Neural progenitor cell (in vitro differentiated cells): ENCODE results near the gene UBE2D2. TPM values are rescaled to one million over a fixed set of nuclear protein-coding genes. Genes with fewer than 3 reads are reported as not detected.

Experiments
- DNase-seq: peaks from one replicate; pipeline ENCODE4 v3.0.0-alpha.2; 2016; ENCODE audit warnings: low spot score
- H2AFZ ChIP-seq: fragments of 200-600 bp; sonication (generic); replicated peaks from 2 replicates; pipeline ENCODE4 v1.6.1; 2016; ENCODE audit warnings: antibody characterized with exemption
- H3F3A ChIP-seq: fragments of 200-600 bp; sonication (generic); 2 replicates; pipeline ENCODE4 v1.6.1; 2016; ENCODE audit warnings: antibody characterized with exemption, low read depth
- H3K27ac ChIP-seq: fragments of 200-600 bp; sonication (generic); 2 replicates; pipeline ENCODE4 v1.5.1; 2016; ENCODE audit warnings: mild to moderate bottlenecking
- H3K27me3 ChIP-seq: fragments of 200-600 bp; sonication (generic); 2 replicates; pipeline ENCODE4 v1.6.1; 2016; ENCODE audit warnings: mild to moderate bottlenecking, moderate library complexity
- H3K36me3 ChIP-seq: fragments of 200-600 bp; sonication (generic); 2 replicates; pipeline ENCODE4 v1.5.1; 2016
- H3K4me1 ChIP-seq: fragments of 200-600 bp; sonication (generic); 2 replicates; pipeline ENCODE4 v1.6.1; 2016; ENCODE audit warnings: mixed run types
- H3K4me2 ChIP-seq: fragments of 200-600 bp; sonication (generic); 2 replicates; pipeline ENCODE4 v1.6.1; 2016
- H3K4me3 ChIP-seq: fragments of 200-600 bp; sonication (generic); 2 replicates; pipeline ENCODE4 v1.5.1; 2016
- H3K79me2 ChIP-seq: fragments of 200-600 bp; sonication (generic); 2 replicates; pipeline ENCODE4 v1.6.1; 2016; ENCODE audit warnings: low read depth
- H3K9ac ChIP-seq: fragments of 200-600 bp; sonication (generic); 2 replicates; pipeline ENCODE4 v1.6.1; 2016
- H3K9me3 ChIP-seq: fragments of 200-600 bp; sonication (generic); 2 replicates; pipeline ENCODE4 v1.5.1; 2016; ENCODE audit warnings: low read depth
- H4K20me1 ChIP-seq: fragments of 200-600 bp; sonication (generic); 2 replicates; pipeline ENCODE4 v1.6.1; 2016; ENCODE audit warnings: low read depth
- H3K27ac Mint-ChIP-seq: 3 replicates; pipeline ENCODE4 v1.8.0; 2021; ENCODE audit warnings: mixed read lengths
- H3K27me3 Mint-ChIP-seq: 2 replicates; pipeline ENCODE4 v1.8.0; 2022; ENCODE audit warnings: low read depth, mild to moderate bottlenecking, inconsistent platforms, moderate library complexity, mixed read lengths; ENCODE audit not compliant: insufficient read depth
- H3K36me3 Mint-ChIP-seq: 3 replicates; pipeline ENCODE4 v1.8.0; 2021; ENCODE audit warnings: mixed read lengths
- H3K4me1 Mint-ChIP-seq: 3 replicates; pipeline ENCODE4 v1.8.0; 2021; ENCODE audit warnings: mixed read lengths
- H3K4me3 Mint-ChIP-seq: 3 replicates; pipeline ENCODE4 v1.8.0; 2021; ENCODE audit warnings: mild to moderate bottlenecking, moderate library complexity, mixed read lengths
- H3K9me3 Mint-ChIP-seq: 3 replicates; pipeline ENCODE4 v1.8.0; 2020; ENCODE audit warnings: mixed read lengths
- CTCF ChIP-seq: fragments of 200-600 bp; sonication (generic); IDR thresholded peaks from 2 replicates; pipeline ENCODE4 v1.5.1; 2017; ENCODE audit warnings: antibody characterized with exemption, mild to moderate bottlenecking
- EZH2 ChIP-seq: fragments of 200-600 bp; sonication (generic); IDR thresholded peaks from 2 replicates; pipeline ENCODE4 v1.6.1; 2017; ENCODE audit warnings: antibody characterized with exemption, mild to moderate bottlenecking, moderate library complexity
- EZH2phosphoT487 ChIP-seq: fragments of 200-600 bp; sonication (generic); IDR thresholded peaks from 2 replicates; pipeline ENCODE4 v1.6.1; 2017; ENCODE audit warnings: antibody characterized with exemption
- total RNA-seq: library from RNA; depleted of rRNA; stranded (reverse); fragments of >200 nt; gene quantifications from 2 replicates; pipeline ENCODE4 v1.2.3, GENCODE V29; 2015; ENCODE audit warnings: low replicate concordance

UBE2D2 gene
- total RNA-seq, 1 donor from 2014 or later: 141 TPM

GRCh38 chr5:139644646-139645429, 83.7 kb downstream of the UBE2D2 start:
- peaks cover 42% of the 10 kb centered on the region for H3K27me3 ChIP-seq
- no peak overlapping the region for H2AFZ ChIP-seq
- H3K4me3 Mint-ChIP-seq: peak overlapping the region; percentile 9
- no peak overlapping the region for H3K9ac ChIP-seq
- H3K36me3 ChIP-seq: no peaks in the 10 kb centered on the region
- peaks cover 55% of the 10 kb centered on the region for H3K4me1 Mint-ChIP-seq
- H3K27ac Mint-ChIP-seq: peak overlapping the region; percentile 35
- H3K9me3 Mint-ChIP-seq: no peaks in the 10 kb centered on the region
- no peak overlapping the region for H3K4me3 ChIP-seq
- H3F3A ChIP-seq: peaks cover 27% of the 10 kb centered on the region
- DNase-seq: no peak
- peaks cover 47% of the 10 kb centered on the region for H4K20me1 ChIP-seq
- TF ChIP-seq EZH2 (no peak), CTCF (no peak)
- peaks cover 5% of the 10 kb centered on the region for H3K36me3 Mint-ChIP-seq
- no peak overlapping the region for H3K4me2 ChIP-seq
- peaks cover 25% of the 10 kb centered on the region for H3K27me3 Mint-ChIP-seq
- H3K79me2 ChIP-seq: peaks cover 8% of the 10 kb centered on the region
- H3K27ac ChIP-seq: no peak overlapping the region
- no peaks in the 10 kb centered on the region for H3K9me3 ChIP-seq
- peaks cover 41% of the 10 kb centered on the region for H3K4me1 ChIP-seq

- H3K27me3 ChIP-seq: peaks cover 42% of the 10 kb centered on the region
- TF ChIP-seq EZH2phosphoT487: no peak
- TF ChIP-seq EZH2: no peak
- no peak for TF ChIP-seq CTCF
- no peak overlapping the region for H3K27ac ChIP-seq
- Mint-ChIP-seq H3K27me3 (peaks cover 24% of the 10 kb centered on the region), H3K9me3 (no peaks in the 10 kb centered on the region), H3K4me1 (peaks cover 51% of the 10 kb centered on the region), H3K27ac (no peak overlapping the region), H3K36me3 (peaks cover 5% of the 10 kb centered on the region), H3K4me3 (no peak overlapping the region)
- peaks cover 37% of the 10 kb centered on the region for H3K4me1 ChIP-seq
- no peak for DNase-seq
- no peaks in the 10 kb centered on the region for H3K9me3 ChIP-seq
- H2AFZ ChIP-seq: no peak overlapping the region
- H4K20me1 ChIP-seq: peaks cover 41% of the 10 kb centered on the region
- peaks cover 14% of the 10 kb centered on the region for H3K79me2 ChIP-seq
- H3F3A ChIP-seq: peaks cover 34% of the 10 kb centered on the region
- H3K36me3 ChIP-seq: no peaks in the 10 kb centered on the region
- no peak overlapping the region for H3K4me2 ChIP-seq
- no peak overlapping the region for H3K9ac ChIP-seq
- H3K4me3 ChIP-seq: no peak overlapping the region
These were observed 84.3 kb downstream of the UBE2D2 start for GRCh38 chr5:139645430-139645871.

GRCh38 chr5:139646111-139646510, 85.0 kb downstream of the UBE2D2 start:
- H3K4me3 Mint-ChIP-seq: peak overlapping the region; percentile 87
- Histone ChIP-seq H3K4me1 (peaks cover 36% of the 10 kb centered on the region), H3F3A (peaks cover 40% of the 10 kb centered on the region), H4K20me1 (peaks cover 42% of the 10 kb centered on the region), H3K27ac (no peak overlapping the region), H3K79me2 (peaks cover 15% of the 10 kb centered on the region), H2AFZ (no peak overlapping the region), H3K27me3 (peaks cover 42% of the 10 kb centered on the region), H3K36me3 (no peaks in the 10 kb centered on the region), H3K9ac (no peak overlapping the region), H3K4me3 (no peak overlapping the region), H3K9me3 (no peaks in the 10 kb centered on the region), H3K4me2 (no peak overlapping the region)
- TF ChIP-seq CTCF (no peak), EZH2phosphoT487 (no peak)
- H3K27ac Mint-ChIP-seq: no peak overlapping the region
- DNase-seq: no peak
- H3K36me3 Mint-ChIP-seq: peaks cover 5% of the 10 kb centered on the region
- peaks cover 22% of the 10 kb centered on the region for H3K27me3 Mint-ChIP-seq
- no peaks in the 10 kb centered on the region for H3K9me3 Mint-ChIP-seq
- peaks cover 48% of the 10 kb centered on the region for H3K4me1 Mint-ChIP-seq
